ENCODE results near the gene MTPN.

Gene MTPN

DNA sequence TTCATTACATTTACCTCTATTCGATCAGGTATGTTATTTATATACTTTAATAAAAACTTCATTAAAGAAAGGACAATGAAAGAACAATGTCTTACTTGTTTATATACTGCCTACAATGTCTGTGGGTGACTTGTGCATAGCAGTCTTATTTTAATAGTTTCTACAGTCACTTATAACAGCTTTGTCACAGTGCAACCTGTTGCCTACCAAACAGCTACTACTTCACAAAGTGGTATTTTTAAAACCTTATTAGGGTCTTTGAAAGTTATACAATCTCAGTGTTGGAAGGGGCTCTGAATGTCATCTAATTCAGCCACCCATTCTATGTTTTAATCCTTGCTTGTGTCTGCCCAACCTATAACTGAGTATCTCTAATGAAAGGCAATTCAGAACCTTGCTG is 19.0 kb downstream of the MTPN start:
- no peak overlapping the region for H3K27ac Mint-ChIP-seq
- DNase-seq (no peak), ATAC-seq (replicated peaks) (no peak)
- peaks cover 0 to 4% of the 10 kb centered on the region in 2 donors for H3K9me3 Mint-ChIP-seq
- H3K4me1 Mint-ChIP-seq: peaks cover 34 to 80% of the 10 kb centered on the region in 2 donors
- H3K27me3 Mint-ChIP-seq: no peaks in the 10 kb centered on the region
- no peak overlapping the region for H3K4me3 Mint-ChIP-seq
- H3K36me3 Mint-ChIP-seq: peaks cover 19 to 38% of the 10 kb centered on the region in 2 donors

- Mint-ChIP-seq H3K27ac (peak overlapping the region; percentile 60), H3K36me3 (peaks cover 24 to 42% of the 10 kb centered on the region in 2 donors), H3K27me3 (no peaks in the 10 kb centered on the region), H3K9me3 (peaks cover 0 to 4% of the 10 kb centered on the region in 2 donors), H3K4me1 (peaks cover 36 to 80% of the 10 kb centered on the region in 2 donors), H3K4me3 (no peak overlapping the region)
- ATAC-seq (replicated peaks): no peak
- DNase-seq: no peak
Measured at GRCh38 chr7:135957627-135958026, 19.5 kb downstream of the MTPN start.

GRCh38 chr7:135956393-135956792 is 20.8 kb downstream of the MTPN start:
- Mint-ChIP-seq H3K9me3 (peaks cover 0 to 4% of the 10 kb centered on the region in 2 donors), H3K4me1 (peaks cover 34 to 71% of the 10 kb centered on the region in 2 donors), H3K36me3 (peaks cover 30 to 46% of the 10 kb centered on the region in 2 donors), H3K4me3 (no peak overlapping the region), H3K27me3 (no peaks in the 10 kb centered on the region), H3K27ac (no peak overlapping the region)
- ATAC-seq (replicated peaks): no peak
- DNase-seq: no peak

- peaks cover 22 to 58% of the 10 kb centered on the region in 2 donors for H3K4me1 Mint-ChIP-seq
- ATAC-seq (replicated peaks) (no peak), DNase-seq (no peak)
- H3K27me3 Mint-ChIP-seq: no peaks in the 10 kb centered on the region
- H3K4me3 Mint-ChIP-seq: no peak overlapping the region
- peak overlapping the region; percentile 14 for H3K27ac Mint-ChIP-seq
- H3K9me3 Mint-ChIP-seq: peaks cover 0 to 4% of the 10 kb centered on the region in 2 donors
- peaks cover 38 to 56% of the 10 kb centered on the region in 2 donors for H3K36me3 Mint-ChIP-seq
Measured at GRCh38 chr7:135950972-135951371, 26.2 kb downstream of the MTPN start.

GRCh38 chr7:135950429-135950828 is 26.7 kb downstream of the MTPN start:
- Mint-ChIP-seq H3K4me3 (no peak overlapping the region), H3K9me3 (peaks cover 0 to 4% of the 10 kb centered on the region in 2 donors), H3K4me1 (peaks cover 22 to 53% of the 10 kb centered on the region in 2 donors), H3K27ac (peak overlapping the region; percentile 14), H3K27me3 (no peaks in the 10 kb centered on the region), H3K36me3 (peaks cover 37 to 55% of the 10 kb centered on the region in 2 donors)
- ATAC-seq (replicated peaks) (no peak), DNase-seq (no peak)

DNA sequence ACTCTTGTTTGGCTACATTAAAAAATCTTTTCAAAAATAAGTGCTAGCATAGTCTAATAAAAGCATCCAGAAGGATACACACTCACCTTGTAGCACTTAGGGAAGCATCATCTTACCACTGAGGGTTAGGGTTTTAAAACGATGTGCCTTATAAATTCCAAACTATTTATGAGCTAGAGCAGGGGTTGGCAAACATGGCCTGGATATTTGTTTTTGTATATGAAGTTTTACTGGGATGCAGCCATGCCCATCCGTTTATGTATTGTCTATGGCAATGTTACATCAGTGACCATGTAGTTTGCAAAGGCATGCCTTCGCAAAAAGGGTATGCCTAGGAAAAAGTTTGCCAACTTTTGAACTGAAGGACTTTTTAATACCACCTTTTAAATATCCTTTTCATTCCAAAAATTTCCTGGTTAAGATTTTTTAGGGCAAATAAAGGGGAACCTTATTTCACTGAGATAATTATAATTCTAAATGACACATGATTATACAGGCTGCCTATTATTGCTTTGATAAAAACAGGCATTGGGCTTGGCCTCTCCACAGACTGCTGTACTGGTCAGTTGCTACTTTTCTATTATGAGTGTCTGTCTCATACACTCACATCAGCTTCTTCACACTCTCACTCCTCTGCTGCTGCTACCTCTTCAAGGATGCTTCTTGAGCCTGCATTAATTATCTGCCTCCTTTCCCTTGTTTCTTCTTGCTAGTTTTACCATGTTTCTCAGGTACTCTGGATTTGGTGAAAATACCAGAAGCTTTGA is 30.7 kb downstream of the MTPN start:
- ATAC-seq (replicated peaks) (no peak), DNase-seq (no peak)
- Mint-ChIP-seq H3K27ac (no peak overlapping the region), H3K27me3 (no peaks in the 10 kb centered on the region), H3K9me3 (no peaks in the 10 kb centered on the region), H3K36me3 (peaks cover 22 to 34% of the 10 kb centered on the region in 2 donors), H3K4me3 (no peak overlapping the region), H3K4me1 (peaks cover 19 to 42% of the 10 kb centered on the region in 2 donors)

DNA sequence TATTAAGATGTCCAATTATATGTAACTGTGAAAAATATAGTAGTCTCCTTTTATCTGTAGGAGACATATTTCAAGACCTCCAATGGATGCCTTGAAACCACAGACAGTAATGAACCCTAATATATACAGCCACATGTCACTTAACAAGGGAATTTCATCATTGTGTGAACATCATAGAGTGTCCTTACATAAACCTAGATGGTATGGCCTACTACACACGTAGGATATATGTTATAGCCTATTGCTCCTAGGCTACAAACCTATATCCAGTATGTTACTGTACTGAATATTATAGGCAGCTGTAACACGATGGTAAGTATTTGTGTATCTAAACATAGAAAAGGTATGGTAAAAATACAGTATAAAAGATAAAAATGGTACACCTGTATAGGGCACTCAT is 32.4 kb downstream of the MTPN start:
- H3K27me3 Mint-ChIP-seq: no peaks in the 10 kb centered on the region
- H3K9me3 Mint-ChIP-seq: no peaks in the 10 kb centered on the region
- H3K27ac Mint-ChIP-seq: no peak overlapping the region
- no peak overlapping the region for H3K4me3 Mint-ChIP-seq
- ATAC-seq (replicated peaks) (no peak), DNase-seq (no peak)
- peaks cover 24 to 51% of the 10 kb centered on the region in 2 donors for H3K4me1 Mint-ChIP-seq
- H3K36me3 Mint-ChIP-seq: peaks cover 15 to 26% of the 10 kb centered on the region in 2 donors

- H3K36me3 Mint-ChIP-seq: peaks cover 15 to 26% of the 10 kb centered on the region in 2 donors
- DNase-seq (no peak), ATAC-seq (replicated peaks) (no peak)
Measured at GRCh38 chr7:135943134-135943879, 33.9 kb downstream of the MTPN start.

GRCh38 chr7:135942614-135943013 is 34.5 kb downstream of the MTPN start:
- peaks cover 29 to 52% of the 10 kb centered on the region in 2 donors for H3K4me1 Mint-ChIP-seq
- no peaks in the 10 kb centered on the region for H3K27me3 Mint-ChIP-seq
- peaks cover 16 to 25% of the 10 kb centered on the region in 2 donors for H3K36me3 Mint-ChIP-seq
- H3K9me3 Mint-ChIP-seq: no peaks in the 10 kb centered on the region
- H3K27ac Mint-ChIP-seq: peak overlapping the region; percentile 67
- DNase-seq (no peak), ATAC-seq (replicated peaks) (peak; percentile 100)
- no peak overlapping the region for H3K4me3 Mint-ChIP-seq

More at GRCh38 chr7:135943134-135943879, 33.9 kb downstream of the MTPN start:
- H3K27ac Mint-ChIP-seq: peak overlapping the region; percentile 67
- H3K9me3 Mint-ChIP-seq: no peaks in the 10 kb centered on the region
- no peak overlapping the region for H3K4me3 Mint-ChIP-seq
- H3K4me1 Mint-ChIP-seq: peaks cover 30 to 51% of the 10 kb centered on the region in 2 donors
- no peaks in the 10 kb centered on the region for H3K27me3 Mint-ChIP-seq

GRCh38 chr7:135940077-135941075 is 36.8 kb downstream of the MTPN start:
- Mint-ChIP-seq H3K9me3 (no peaks in the 10 kb centered on the region), H3K27ac (no peak overlapping the region), H3K4me1 (peaks cover 32 to 60% of the 10 kb centered on the region in 2 donors), H3K4me3 (no peak overlapping the region), H3K27me3 (no peaks in the 10 kb centered on the region), H3K36me3 (peaks cover 18 to 29% of the 10 kb centered on the region in 2 donors)
- no peak for DNase-seq
- ATAC-seq (replicated peaks): no peak

DNA sequence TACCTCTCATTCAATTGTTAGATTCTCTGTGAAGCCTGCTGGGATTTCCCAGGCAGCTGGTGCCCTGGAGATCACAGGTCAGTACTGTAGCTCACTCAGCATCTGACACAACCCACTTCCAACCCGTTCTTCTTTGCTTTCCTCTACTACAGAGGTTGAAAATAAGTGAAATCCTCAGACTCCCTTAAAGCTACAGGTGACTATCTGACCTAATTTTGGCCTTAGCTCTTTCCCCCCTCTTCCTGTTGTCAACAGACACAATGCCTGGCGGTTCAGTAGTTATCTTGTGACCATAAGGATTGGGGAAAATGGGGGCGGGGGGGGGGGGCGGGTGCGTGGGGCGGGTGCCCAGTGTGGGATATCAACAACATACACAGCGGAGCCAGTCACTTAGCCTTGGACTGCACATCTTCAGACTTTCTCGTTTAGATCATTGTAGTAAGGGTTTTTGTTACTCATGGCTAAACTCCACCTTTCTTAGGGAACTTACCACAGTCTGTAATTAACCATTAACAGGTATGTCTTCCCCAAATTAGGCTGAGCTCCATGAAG is 37.8 kb downstream of the MTPN start:
- H3K4me1 Mint-ChIP-seq: peaks cover 39 to 69% of the 10 kb centered on the region in 2 donors
- no peaks in the 10 kb centered on the region for H3K27me3 Mint-ChIP-seq
- peaks cover 24 to 36% of the 10 kb centered on the region in 2 donors for H3K36me3 Mint-ChIP-seq
- H3K27ac Mint-ChIP-seq: peak overlapping the region; percentile 22
- peaks cover 0 to 4% of the 10 kb centered on the region in 2 donors for H3K9me3 Mint-ChIP-seq
- ATAC-seq (replicated peaks) (no peak), DNase-seq (no peak)
- H3K4me3 Mint-ChIP-seq: no peak overlapping the region

DNA sequence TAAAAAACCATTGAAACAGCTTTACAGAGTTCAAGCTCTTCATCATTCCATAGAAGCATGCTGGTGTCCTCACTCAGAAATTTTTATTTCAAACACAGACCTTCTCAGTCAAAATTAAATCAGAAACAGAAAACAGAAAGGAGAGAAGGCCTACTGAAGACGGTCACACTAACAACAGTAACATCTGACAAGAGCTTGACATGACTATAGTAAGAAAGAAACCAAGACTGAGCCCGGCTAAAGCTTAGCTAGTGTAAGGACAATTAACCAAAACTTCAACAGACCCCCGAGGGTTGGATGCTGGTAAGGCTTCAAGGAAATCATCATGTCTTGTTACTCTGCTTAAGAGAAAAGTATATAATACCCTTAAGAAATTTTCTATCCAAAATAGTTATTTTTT is 38.6 kb downstream of the MTPN start:
- H3K27ac Mint-ChIP-seq: peak overlapping the region; percentile 31
- peaks cover 30 to 44% of the 10 kb centered on the region in 2 donors for H3K36me3 Mint-ChIP-seq
- no peak for DNase-seq
- peaks cover 0 to 4% of the 10 kb centered on the region in 2 donors for H3K9me3 Mint-ChIP-seq
- no peak for ATAC-seq (replicated peaks)
- no peak overlapping the region for H3K4me3 Mint-ChIP-seq
- no peaks in the 10 kb centered on the region for H3K27me3 Mint-ChIP-seq
- H3K4me1 Mint-ChIP-seq: peaks cover 46 to 77% of the 10 kb centered on the region in 2 donors

GRCh38 chr7:135938086-135938485 is 39.1 kb downstream of the MTPN start:
- H3K36me3 Mint-ChIP-seq: peaks cover 34 to 48% of the 10 kb centered on the region in 2 donors
- ATAC-seq (replicated peaks): no peak
- H3K9me3 Mint-ChIP-seq: peaks cover 0 to 4% of the 10 kb centered on the region in 2 donors
- H3K4me3 Mint-ChIP-seq: no peak overlapping the region
- H3K27me3 Mint-ChIP-seq: no peaks in the 10 kb centered on the region
- peaks cover 47 to 75% of the 10 kb centered on the region in 2 donors for H3K4me1 Mint-ChIP-seq
- no peak for DNase-seq
- no peak overlapping the region for H3K27ac Mint-ChIP-seq

All from stimulated activated naive B cell treated with anti-CD40 and anti-IgM and Interleukin-4, amounts not matched to agents 10 μg/mL and 1 μg/mL and 100 μg/mL, for 72 hours (primary cell).